Fibroblast of the conjunctiva (primary cell): ENCODE measurements around the gene CCHCR1.
"Not testable (repeated sequence)": the region's sequence is repeated elsewhere in the genome, so short reads cannot be mapped to it uniquely, and the experiment has no call there.

Source experiments
- DNase-seq: peaks from one replicate; pipeline ENCODE4 v3.0.0-alpha.2; 2010; ENCODE audit warnings: low read depth

Gene CCHCR1

GRCh38 chr6:31157513-31158139, at the start of gene CCHCR1:
Gene CCHCR1 (minus strand): TSS chr6:31157802. CDS start chr6:31157600, 202 bp downstream.
- no peak for DNase-seq

- DNase-seq = no peak
Observed at GRCh38 chr6:31205638-31206037, 48.0 kb upstream of the CCHCR1 start.

- no peak for DNase-seq
Observed at GRCh38 chr6:31204751-31205145, 47.1 kb upstream of the CCHCR1 start.

- peak; percentile 36 for DNase-seq
Observed at GRCh38 chr6:31203345-31203979, 45.9 kb upstream of the CCHCR1 start.

- no peak for DNase-seq
Observed at GRCh38 chr6:31202259-31203166, 44.9 kb upstream of the CCHCR1 start.

GRCh38 chr6:31199105-31199452, 41.5 kb upstream of the CCHCR1 start:
- not testable (repeated sequence) for DNase-seq

- DNase-seq = peak; percentile 51
Observed at GRCh38 chr6:31197559-31198305, 40.1 kb upstream of the CCHCR1 start.

GRCh38 chr6:31196251-31197022, 38.8 kb upstream of the CCHCR1 start:
- not testable (repeated sequence) for DNase-seq

- DNase-seq = not testable (repeated sequence)
Observed at GRCh38 chr6:31195308-31195979, 37.8 kb upstream of the CCHCR1 start.

- DNase-seq = no peak
Observed at GRCh38 chr6:31194061-31194834, 36.6 kb upstream of the CCHCR1 start.

GRCh38 chr6:31193206-31193605, 35.6 kb upstream of the CCHCR1 start:
- DNase-seq = no peak

GRCh38 chr6:31192431-31193105, 35.0 kb upstream of the CCHCR1 start:
- not testable (repeated sequence) for DNase-seq

- no peak for DNase-seq
Observed at GRCh38 chr6:31190488-31190887, 32.9 kb upstream of the CCHCR1 start.

GRCh38 chr6:31189223-31189622, 31.6 kb upstream of the CCHCR1 start:
- DNase-seq = not testable (repeated sequence)

- DNase-seq = no peak
Observed at GRCh38 chr6:31187780-31188194, 30.2 kb upstream of the CCHCR1 start.

GRCh38 chr6:31186052-31186734, 28.6 kb upstream of the CCHCR1 start:
- no peak for DNase-seq

GRCh38 chr6:31185695-31186051, 28.1 kb upstream of the CCHCR1 start:
- DNase-seq = not testable (repeated sequence)

- DNase-seq = not testable (repeated sequence)
Observed at GRCh38 chr6:31183859-31184258, 26.3 kb upstream of the CCHCR1 start.

- not testable (repeated sequence) for DNase-seq
Observed at GRCh38 chr6:31183287-31183686, 25.7 kb upstream of the CCHCR1 start.
